ENCODE measurements around the gene ZGRF1.

DNA sequence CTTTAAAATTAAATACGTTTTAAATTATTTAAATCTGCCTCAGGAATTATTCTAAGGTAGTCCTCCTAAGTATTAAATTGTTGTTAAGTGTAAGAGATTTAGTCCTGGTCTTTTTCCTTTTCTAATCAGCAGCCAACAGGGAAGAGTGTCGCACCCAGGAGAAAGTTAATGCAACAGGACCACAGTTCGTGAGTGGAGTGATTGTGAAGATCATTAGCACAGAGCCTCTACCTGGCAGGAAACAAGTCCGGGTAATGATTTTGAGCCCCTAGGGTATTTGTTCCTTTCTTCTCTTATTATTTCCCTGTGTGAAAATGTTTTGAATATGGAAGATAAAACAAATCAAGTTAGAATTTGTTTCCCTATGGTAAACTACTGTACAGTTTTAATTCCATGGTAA lies 13.6 kb upstream of the ZGRF1 start:
- no peak for TF ChIP-seq CTCF (conservative IDR thresholded peaks at IDR 0.05 in 1 of 2, IDR thresholded peaks at IDR 0.05 in 1 of 2; ENCODE audit: extremely low read depth in 1 of 2, insufficient read depth in 1 of 2, low read depth in 1 of 2, low read length in 2 of 2)
- no peak for TF ChIP-seq EZH2 (IDR thresholded peaks at IDR 0.05; ENCODE audit: borderline replicate concordance, low read length)

Measured in mammary epithelial cell (primary cell).